HG03095 (cell line): ENCODE results near the gene RAB14.
"Not testable (repeated sequence)": the region's sequence is repeated elsewhere in the genome, so short reads cannot be mapped to it uniquely, and the experiment has no call there.

Experiments used
- ATAC-seq: cut with Tn5 transposase; IDR thresholded peaks from one replicate; pipeline ENCODE4 v1.9.1; 2021; ENCODE audit warnings: moderate library complexity; ENCODE audit not compliant: unreplicated experiment

RAB14 gene

GRCh38 chr9:121168052-121168451 lies 33.6 kb downstream of the RAB14 start:
- no peak for ATAC-seq

DNA sequence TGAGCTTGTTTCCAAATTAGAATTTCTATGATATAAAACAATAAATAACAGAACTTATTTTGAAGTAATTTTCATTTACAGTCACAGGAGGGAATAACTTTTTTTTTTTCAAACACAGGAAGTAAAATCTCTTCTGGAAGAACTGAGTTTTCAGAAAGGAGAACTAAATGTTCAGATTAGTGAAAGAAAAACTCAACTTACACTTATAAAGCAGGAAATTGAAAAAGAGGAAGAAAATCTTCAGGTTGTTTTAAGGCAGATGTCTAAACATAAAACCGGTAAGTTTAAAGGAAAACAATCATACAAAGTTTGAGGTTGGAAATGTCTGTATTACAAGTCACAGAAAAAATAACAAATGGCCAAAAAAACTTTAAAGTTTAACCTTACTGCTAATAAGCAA lies 41.6 kb downstream of the RAB14 start:
- no peak for ATAC-seq

DNA sequence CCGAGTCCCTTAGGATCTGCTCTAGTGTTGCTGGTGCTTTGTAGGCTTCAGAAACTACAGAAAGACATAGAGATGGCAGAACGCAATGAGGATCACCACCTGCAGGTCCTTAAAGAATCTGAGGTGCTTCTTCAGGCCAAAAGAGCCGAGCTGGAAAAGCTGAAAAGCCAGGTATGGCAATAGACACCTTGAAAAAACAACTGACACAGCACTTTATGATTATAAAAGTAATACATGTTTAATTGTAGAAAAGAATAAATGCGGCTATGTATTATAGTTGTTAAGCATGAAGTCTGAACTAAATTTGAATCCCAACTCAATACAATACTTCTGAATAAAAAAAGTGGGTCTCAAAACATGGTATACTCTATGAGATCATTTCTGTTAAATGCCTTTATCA lies 43.7 kb downstream of the RAB14 start:
- no peak for ATAC-seq

DNA sequence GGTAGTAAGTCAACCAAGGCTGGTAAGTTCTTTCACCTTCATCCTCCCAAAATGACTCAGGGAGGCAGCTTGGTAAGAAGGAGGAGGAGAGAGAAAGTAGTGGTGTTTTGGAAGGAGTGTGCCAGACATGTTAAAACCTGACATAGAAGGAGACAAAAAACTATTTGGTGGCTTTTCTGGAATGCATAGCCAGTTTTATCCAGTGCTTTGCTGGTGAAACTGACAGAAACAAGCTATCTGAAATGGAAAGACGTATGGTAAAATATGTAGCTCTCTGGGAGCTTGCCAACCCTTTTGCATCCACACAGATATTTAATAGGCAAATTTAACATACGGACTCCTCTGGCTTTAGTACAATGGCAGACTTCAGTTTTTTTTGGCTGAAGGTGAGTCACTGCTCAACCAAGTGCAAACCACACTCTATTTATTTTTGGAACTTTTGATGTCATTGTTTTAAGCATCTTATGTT lies 45.4 kb downstream of the RAB14 start:
- peak; percentile 82 for ATAC-seq

DNA sequence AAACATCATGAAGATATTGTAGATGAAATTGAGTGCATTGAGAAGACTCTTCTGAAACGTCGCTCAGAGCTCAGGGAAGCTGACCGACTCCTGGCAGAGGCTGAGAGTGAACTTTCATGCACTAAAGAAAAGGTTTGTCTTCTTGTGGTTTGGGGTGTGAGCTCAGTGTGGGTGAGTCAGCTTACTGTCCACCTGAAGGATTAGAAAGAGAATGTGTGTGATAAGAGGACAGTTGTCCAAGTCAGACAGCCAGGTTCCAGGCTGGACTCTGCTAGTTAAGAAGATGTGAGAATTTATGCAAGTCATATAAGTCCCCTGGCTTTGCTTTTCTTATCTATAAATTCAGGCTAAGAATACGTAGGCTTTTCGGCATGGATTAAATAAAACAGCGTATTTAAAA lies 46.9 kb downstream of the RAB14 start:
- no peak for ATAC-seq

GRCh38 chr9:121153642-121154041 lies 48.0 kb downstream of the RAB14 start:
- ATAC-seq, result no peak

DNA sequence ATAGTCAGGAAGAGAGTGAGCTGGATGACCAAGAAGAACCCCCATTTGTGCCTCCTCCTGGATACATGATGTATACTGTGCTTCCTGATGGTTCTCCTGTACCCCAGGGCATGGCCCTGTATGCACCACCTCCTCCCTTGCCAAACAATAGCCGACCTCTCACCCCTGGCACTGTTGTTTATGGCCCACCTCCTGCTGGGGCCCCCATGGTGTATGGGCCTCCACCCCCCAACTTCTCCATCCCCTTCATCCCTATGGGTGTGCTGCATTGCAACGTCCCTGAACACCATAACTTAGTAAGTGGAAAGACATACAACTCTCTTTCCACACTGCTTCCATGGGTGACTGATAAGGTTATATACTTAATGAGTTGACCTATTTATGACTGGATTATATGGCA lies 51.5 kb downstream of the RAB14 start:
- ATAC-seq, result no peak

DNA sequence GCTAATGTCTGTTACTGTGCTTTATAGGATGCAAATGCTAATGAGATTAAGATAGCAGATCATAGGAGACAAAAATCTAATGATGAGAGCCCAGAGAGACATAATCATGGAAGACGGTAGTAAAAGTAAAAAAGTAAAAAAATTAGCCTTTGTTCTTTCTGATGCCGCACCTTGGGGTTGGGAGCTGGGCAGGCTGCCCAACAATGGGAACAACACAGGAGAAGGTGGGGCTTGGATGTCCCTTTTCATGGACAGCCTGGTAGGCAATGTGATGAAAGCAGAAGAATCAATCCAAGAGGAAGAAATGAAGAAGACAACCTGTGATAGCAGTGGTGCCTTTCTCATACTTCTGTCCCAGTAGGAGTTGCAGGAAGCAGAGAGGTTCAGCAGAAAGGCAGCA lies 57.2 kb downstream of the RAB14 start:
- no peak for ATAC-seq

DNA sequence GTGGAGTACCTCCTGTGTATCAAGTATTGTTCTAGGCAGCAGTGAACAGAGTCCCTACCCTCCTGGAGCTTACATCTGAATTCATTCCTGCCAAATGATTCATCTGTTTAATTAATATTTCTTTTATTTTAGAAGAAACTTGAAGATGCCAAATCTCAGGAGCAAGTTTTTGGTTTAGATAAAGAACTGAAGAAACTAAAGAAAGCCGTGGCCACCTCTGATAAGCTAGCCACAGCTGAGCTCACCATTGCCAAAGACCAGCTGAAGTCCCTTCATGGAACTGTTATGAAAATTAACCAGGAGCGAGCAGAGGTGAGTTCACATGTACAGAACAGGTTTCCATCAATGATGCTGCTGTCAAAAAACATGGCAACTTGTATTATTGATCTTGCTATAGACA lies 57.9 kb downstream of the RAB14 start:
- ATAC-seq, result no peak

DNA sequence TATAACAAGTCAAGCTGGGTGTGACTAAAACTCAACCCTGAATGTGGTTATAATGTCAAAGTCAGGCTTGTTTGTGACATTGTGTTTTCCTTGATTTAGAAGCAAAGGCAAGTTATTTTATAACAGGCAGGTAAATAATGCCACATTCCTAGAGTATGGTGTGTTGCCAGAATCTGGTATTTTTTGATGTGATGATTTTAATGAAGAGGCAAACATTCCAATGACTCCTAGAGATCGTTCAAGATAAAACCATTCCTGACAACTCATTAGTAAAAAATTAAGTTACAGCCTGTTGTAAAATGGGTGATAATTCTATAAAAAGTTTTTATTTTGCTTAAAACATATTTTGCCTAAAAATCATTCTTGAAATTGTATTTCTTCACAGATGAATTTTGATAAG lies 60.0 kb downstream of the RAB14 start:
- ATAC-seq, result no peak

- ATAC-seq, result no peak
Observed at GRCh38 chr9:121141306-121141705, 60.4 kb downstream of the RAB14 start.

- ATAC-seq, result no peak
Observed at GRCh38 chr9:121140162-121140561, 61.5 kb downstream of the RAB14 start.

GRCh38 chr9:121138973-121139372 lies 62.7 kb downstream of the RAB14 start:
- ATAC-seq, result no peak

GRCh38 chr9:121138561-121138960 lies 63.1 kb downstream of the RAB14 start:
- no peak for ATAC-seq

- ATAC-seq, result no peak
Observed at GRCh38 chr9:121135642-121136041, 66.0 kb downstream of the RAB14 start.

DNA sequence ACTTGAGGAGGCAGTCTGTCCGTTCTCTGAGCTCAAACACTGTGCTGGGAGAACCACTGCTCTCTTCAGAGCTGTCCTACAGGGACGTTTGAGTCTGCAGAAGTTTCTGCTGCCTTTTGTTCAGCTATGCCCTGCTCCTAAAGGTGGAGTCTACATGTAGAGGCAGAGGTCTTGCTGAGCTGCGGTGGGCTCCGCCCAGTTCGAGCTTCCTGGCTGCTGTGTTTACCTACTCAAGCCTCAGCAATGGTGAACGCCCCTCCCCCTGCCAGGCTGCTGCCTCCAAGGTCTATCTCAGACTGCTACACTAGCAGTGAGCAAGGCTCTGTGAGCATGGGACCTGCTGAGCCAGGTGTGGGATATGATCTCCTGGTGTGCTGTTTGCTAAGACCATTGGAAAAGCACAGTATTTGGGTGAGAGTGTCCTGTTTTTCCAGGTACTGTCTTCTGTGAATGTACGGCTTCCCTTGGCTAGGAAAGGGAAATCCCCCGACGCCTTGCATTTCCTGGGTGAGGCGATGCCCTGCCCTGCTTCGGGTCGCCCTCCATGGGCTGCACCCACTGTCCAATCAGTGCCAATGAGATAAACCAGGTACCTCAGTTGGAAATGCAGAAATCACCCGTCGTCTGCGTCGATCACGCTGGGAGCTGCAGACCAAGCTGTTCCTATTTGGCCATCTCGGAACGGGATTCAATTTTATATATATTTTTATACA lies 68.4 kb downstream of the RAB14 start:
- ATAC-seq, result no peak

GRCh38 chr9:121129384-121129783 lies 72.3 kb downstream of the RAB14 start:
- not testable (repeated sequence) for ATAC-seq
